Measurements from ENCODE around the gene PRKAR1A. TPM values are rescaled to one million over a fixed set of nuclear protein-coding genes. Genes with fewer than 3 reads are reported as not detected.

The PRKAR1A gene
- total and polyA plus RNA-seq, 2 of the 8 experiments (the other 6 are each of a cell fraction or from before 2014, with no cell fraction given): 39.3 to 149 TPM

DNA sequence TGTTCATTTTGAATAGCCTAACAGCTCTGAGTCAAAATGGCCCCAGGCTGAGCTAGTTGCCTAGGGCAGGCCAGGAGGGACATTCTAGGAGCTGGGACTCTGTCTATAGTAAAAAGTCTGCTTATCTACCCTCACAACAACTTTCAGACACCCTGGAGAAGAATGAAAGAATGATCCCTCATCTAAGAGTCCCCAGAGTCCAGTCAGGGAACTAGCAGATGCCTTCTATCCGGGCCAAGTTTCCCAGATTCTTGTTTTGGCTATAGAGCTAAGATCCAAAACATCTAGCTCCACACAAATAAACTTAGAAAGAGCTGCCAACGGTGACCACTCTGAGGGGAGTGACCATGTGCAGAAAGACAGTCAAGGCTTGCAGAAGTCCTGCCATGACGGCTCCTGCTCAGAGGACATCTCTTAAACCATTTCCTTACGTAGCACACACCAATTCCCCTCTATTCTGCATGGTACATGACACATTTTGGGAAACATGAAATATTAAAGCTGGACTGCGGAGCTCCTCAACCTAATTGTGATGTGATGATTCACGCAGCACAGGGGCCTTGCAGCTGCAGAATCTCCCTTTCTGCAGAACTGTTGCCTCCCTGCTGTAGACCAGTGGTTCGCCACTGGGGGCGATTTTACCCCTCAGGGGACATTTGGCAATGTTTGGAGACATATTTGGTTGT, 64.7 kb downstream of the PRKAR1A start (continued):
- TF ChIP-seq NANOG (IDR thresholded peaks at IDR 0.05; ENCODE audit: insufficient read depth, low read depth, low read length, poor library complexity, severe bottlenecking) (no peak), ATF3 (IDR thresholded peaks at IDR 0.05; ENCODE audit: insufficient read depth, low read depth, low read length) (no peak), POLR2AphosphoS5 (IDR thresholded peaks at IDR 0.05; ENCODE audit: low read depth, low read length) (no peak)
